ENCODE data around the gene FCHSD2.

The FCHSD2 gene

GRCh38 chr11:72840780-72841179, 301.3 kb downstream of the FCHSD2 start:
- peak; percentile 64 for DNase-seq (ENCODE audit: low read depth)
- TF ChIP-seq MYC (IDR thresholded peaks at IDR 0.05; ENCODE audit: low read depth, low read length): no peak
- no peak for TF ChIP-seq CTCF (IDR thresholded peaks at IDR 0.05; ENCODE audit: low read depth, low read length)
- TF ChIP-seq MAX (IDR thresholded peaks at IDR 0.05; ENCODE audit: low read depth, low read length): no peak
- H3K4me3 ChIP-seq (ENCODE audit: low read depth, low read length): no peak overlapping the region

- H3K4me3 ChIP-seq (ENCODE audit: low read depth, low read length): no peak overlapping the region
- TF ChIP-seq MYC (IDR thresholded peaks at IDR 0.05; ENCODE audit: low read depth, low read length) (no peak), CTCF (IDR thresholded peaks at IDR 0.05; ENCODE audit: low read depth, low read length) (no peak)
- DNase-seq (ENCODE audit: low read depth): no peak
Observed at GRCh38 chr11:72838691-72839305, 303.3 kb downstream of the FCHSD2 start.

GRCh38 chr11:72836111-72836510, 306.0 kb downstream of the FCHSD2 start:
- DNase-seq (ENCODE audit: low read depth): no peak
- TF ChIP-seq MAX (IDR thresholded peaks at IDR 0.05; ENCODE audit: low read depth, low read length) (no peak), CTCF (IDR thresholded peaks at IDR 0.05; ENCODE audit: low read depth, low read length) (no peak), MYC (IDR thresholded peaks at IDR 0.05; ENCODE audit: low read depth, low read length) (no peak), POLR2A (IDR thresholded peaks at IDR 0.05; ENCODE audit: extremely low read depth, insufficient read length) (no peak)

GRCh38 chr11:72834905-72835304, 307.2 kb downstream of the FCHSD2 start:
- TF ChIP-seq POLR2A (IDR thresholded peaks at IDR 0.05; ENCODE audit: extremely low read depth, insufficient read length): no peak
- no peak for TF ChIP-seq MYC (IDR thresholded peaks at IDR 0.05; ENCODE audit: low read depth, low read length)
- TF ChIP-seq CTCF (IDR thresholded peaks at IDR 0.05; ENCODE audit: low read depth, low read length): no peak
- no peak for TF ChIP-seq MAX (IDR thresholded peaks at IDR 0.05; ENCODE audit: low read depth, low read length)
- peak; percentile 39 for DNase-seq (ENCODE audit: low read depth)
- H3K4me3 ChIP-seq (ENCODE audit: low read depth, low read length): no peak overlapping the region

More at GRCh38 chr11:72836111-72836510, 306.0 kb downstream of the FCHSD2 start:
- no peak overlapping the region for H3K4me3 ChIP-seq (ENCODE audit: low read depth, low read length)

GRCh38 chr11:72833811-72834493, 308.2 kb downstream of the FCHSD2 start:
- TF ChIP-seq POLR2A (IDR thresholded peaks at IDR 0.05; ENCODE audit: extremely low read depth, insufficient read length): no peak
- no peak for TF ChIP-seq MAX (IDR thresholded peaks at IDR 0.05; ENCODE audit: low read depth, low read length)
- TF ChIP-seq CTCF (IDR thresholded peaks at IDR 0.05; ENCODE audit: low read depth, low read length): no peak
- TF ChIP-seq MYC (IDR thresholded peaks at IDR 0.05; ENCODE audit: low read depth, low read length): no peak
- DNase-seq (ENCODE audit: low read depth): no peak
- H3K4me3 ChIP-seq (ENCODE audit: low read depth, low read length): no peak overlapping the region

Data from NB4 (cell line).